ENCODE results near the gene TBC1D3G.
"Not testable (repeated sequence)": the region's sequence is repeated elsewhere in the genome, so short reads cannot be mapped to it uniquely, and the experiment has no call there.

TBC1D3G gene

DNA sequence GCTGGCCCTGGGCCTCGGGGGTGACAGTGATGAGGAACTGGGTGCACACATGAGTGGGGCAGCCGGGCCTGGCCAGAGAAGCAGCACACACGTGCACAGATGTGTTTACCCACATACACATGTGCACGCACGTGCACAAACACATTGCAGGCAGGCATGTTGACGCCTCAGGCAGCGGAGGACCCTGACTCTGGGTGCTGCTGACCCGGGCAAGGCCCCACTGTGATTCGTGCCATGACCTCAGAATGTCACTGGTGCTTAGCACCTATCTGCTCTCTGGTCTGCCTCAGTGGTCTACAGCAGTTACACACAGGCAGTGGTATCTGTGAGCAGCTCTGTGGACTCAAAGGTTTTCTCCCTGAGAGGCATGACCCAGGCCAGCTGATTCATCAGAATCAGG lies at the start of gene TBC1D3G:
TBC1D3G (plus strand) TSS at position 301 of the 400 bp plus-strand sequence. CDS start 1,528 bp downstream, outside the sequence.
- not testable (repeated sequence) for DNase-seq (ENCODE audit: low read depth in 2 of 2)

DNA sequence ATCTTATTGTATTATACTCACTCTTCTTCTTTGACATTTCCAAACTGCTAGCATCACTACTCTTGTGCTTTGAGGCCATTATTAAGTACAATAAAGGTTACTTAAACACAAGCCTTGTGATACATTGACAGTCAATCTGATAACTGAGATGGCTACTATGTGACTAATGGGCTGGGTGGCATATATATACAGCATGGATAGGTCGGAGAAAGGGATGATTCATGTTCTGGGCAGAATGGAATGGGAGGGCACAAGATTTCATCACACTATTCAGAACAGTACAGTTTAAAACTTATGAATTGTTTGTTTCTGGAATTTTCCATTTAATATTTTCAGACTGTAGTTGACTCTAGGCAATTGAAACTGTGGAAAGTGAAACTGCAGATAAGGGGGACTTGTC lies 40.4 kb upstream of the TBC1D3G start:
- DNase-seq (ENCODE audit: low read depth in 2 of 2): not testable (repeated sequence)

DNA sequence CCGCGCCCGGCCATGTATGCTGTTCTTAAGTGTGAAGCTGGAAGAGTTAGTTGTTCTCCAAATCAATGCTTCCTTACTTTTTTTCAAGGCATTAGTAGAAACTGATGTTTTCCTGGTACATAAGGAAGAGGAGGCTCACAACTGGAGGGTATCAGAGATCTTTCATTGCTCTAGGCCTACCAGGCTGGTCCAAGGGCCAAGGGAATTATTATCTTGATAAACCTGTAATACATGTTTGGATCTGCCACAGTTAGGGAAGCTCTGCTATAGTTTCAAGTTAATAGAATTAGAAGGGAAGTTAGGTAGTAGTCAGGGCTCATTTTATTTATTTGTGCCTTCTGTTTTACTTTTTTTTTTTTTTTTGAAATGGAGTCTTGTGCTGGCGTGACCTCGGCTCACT lies 39.5 kb upstream of the TBC1D3G start:
- not testable (repeated sequence) for DNase-seq (ENCODE audit: low read depth in 2 of 2)

DNA sequence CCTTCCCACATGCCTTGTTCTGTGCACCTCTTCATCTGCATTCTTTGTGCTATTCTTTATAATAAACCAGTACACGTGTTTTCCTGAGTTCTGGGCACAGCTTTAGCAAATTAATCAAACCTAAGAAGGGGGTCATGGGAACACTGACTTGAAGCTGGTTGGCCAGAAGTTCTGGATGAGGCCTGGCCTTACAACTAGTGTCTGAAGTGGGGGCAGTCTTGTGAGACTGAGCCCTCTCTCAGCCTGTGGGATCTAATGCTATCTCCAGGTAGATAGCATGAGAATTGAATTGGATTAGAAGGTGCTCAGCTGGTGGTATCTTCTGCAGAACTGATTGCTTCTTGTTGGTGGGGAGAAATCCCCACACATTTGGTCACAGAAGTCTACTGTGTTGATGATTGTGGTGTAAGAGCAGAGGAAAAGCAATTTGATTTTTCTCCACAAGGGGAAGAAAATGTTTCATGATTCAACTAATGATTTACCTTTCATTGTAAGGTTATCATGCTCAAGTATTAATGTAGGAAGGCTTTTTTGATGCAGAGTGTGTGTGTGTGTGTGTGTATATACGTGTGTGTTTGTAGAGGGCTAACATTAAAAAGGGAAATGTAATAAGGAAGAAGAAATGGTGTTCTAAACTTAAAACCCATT lies 33.6 kb upstream of the TBC1D3G start:
- not testable (repeated sequence) for DNase-seq (ENCODE audit: low read depth in 2 of 2)

DNA sequence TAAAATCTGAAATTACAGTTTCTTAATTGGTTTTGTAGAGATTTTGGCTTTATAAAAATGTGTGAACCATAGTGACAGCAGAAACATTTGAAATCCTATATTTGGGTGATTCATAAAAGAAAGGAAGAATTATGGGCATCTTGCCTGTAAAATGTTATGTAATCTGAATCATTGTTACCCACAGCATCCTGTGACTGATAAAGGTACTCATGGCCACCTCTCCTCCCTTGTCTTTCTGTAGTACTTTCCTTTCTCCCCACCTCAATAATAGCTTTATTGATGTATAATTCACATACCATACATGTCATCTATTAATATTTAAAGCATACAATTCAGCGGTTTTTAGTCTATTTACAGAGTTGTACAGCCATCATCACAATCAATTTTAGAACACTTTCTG lies 28.5 kb upstream of the TBC1D3G start:
- DNase-seq (ENCODE audit: low read depth in 2 of 2): not testable (repeated sequence)

DNA sequence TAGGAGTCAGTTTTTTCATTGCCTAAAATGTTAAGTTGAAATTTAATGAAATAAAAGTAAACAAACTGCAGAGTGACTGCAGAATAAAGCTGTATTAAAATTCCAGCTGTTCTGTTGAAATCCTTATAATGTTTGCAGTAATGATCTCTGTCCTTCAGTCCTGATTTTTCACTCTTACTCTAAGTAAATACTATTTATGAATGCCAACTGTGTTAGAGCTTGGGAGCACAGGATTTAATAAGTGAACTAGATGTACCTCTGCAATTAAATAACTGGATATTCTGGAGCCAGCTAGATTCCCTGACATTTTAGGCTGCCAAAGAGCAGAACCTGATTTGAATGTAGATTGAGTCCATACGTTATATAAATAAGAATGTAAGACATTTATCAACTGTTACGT lies 7.9 kb upstream of the TBC1D3G start:
- DNase-seq (ENCODE audit: low read depth in 2 of 2): not testable (repeated sequence)

DNA sequence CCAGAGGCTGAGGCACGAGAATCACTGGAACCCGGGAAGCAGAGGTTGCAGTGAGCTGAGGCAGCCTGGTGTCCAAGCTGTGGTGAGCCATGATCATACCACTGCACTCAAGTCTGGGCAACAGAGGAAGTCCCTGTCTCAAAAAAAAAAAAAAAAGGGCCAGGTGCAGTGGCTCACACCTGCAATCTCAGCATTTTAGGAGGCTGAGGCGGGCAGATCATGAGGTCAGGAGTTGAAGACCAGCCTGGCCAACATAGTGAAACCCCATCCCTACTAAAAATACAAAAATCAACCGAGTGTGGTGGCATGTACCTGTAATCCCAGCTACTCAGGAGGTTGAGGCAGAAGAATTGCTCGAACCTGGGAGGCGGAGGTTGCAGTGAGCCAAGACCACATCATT lies 38.8 kb downstream of the TBC1D3G start:
- not testable (repeated sequence) for DNase-seq (ENCODE audit: low read depth in 2 of 2)

DNA sequence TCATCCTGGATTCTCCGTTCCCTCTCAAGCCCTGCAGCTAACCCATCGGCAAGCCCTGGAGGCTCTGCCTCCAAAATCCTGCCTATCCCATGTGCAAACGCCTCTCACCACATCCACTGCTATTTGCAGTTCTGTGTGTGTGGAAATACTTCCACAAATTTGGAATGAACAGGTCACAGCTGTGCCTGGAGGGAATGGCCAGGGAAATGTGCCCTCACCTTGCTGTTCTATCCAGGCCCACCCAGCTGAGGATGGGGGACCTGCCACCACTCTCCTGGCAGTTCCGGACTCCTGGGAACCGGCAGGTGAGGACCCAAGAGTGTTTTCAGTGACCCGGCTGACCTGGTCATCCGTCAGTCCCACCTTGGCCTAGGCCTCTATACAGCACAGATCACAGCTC lies 52.3 kb downstream of the TBC1D3G start:
- DNase-seq (ENCODE audit: low read depth in 2 of 2): not testable (repeated sequence)
